H1 (cell line): ENCODE measurements around the gene RIPOR2. TPM values are rescaled to one million over a fixed set of nuclear protein-coding genes. Genes with fewer than 3 reads are reported as not detected.

Experiments
- CTCF ChIA-PET: fragments of 300-600 bp; sonication (Branson Sonifier 250); formaldehyde crosslinking; loops from one replicate; lab custom pipeline; 2021; ENCODE audit not compliant: partially characterized antibody; lab: Charles Lee
- POLR2A ChIA-PET: fragments of 300-600 bp; sonication (Branson Sonifier 250); formaldehyde crosslinking; loops from one replicate; lab custom pipeline; 2021; ENCODE audit warnings: inconsistent platforms; ENCODE audit not compliant: partially characterized antibody; lab: Charles Lee
- DNase-seq, 2 experiments: peaks; one replicate each; pipeline versions ENCODE4 v3.0.0 to v3.0.0-alpha.2; 2010 to 2022; ENCODE audit warnings: low spot score in 2 of 2, low read depth in 1 of 2, mixed read lengths in 1 of 2
- FAIRE-seq: peaks from 2 replicates; lab custom pipeline; 2011; peaks lifted over from hg19 to GRCh38; lab: Jason Lieb, UNC
- H2AFZ ChIP-seq: 2 replicates; pipeline ENCODE4 v1.8.1; 2012; ENCODE audit warnings: low read length, inconsistent platforms
- H2AK5ac ChIP-seq: 2 replicates; pipeline ENCODE4 v1.6.1; 2013; ENCODE audit warnings: low read depth, low read length
- H2BK120ac ChIP-seq: replicated peaks from 2 replicates; pipeline ENCODE3; 2013; ENCODE audit warnings: low read depth, low read length, inconsistent platforms
- H2BK12ac ChIP-seq: 2 replicates; pipeline ENCODE4 v1.6.1; 2013; ENCODE audit warnings: low read depth, low read length
- H2BK15ac ChIP-seq: 2 replicates; pipeline ENCODE4 v1.6.1; 2013; ENCODE audit warnings: low read length
- H2BK20ac ChIP-seq: 2 replicates; pipeline ENCODE4 v1.6.1; 2013; ENCODE audit warnings: low read length
- H2BK5ac ChIP-seq: 2 replicates; pipeline ENCODE4 v1.6.1; 2013; ENCODE audit warnings: low read depth, low read length
- H3K14ac ChIP-seq: 2 replicates; pipeline ENCODE4 v1.6.1; 2013; ENCODE audit warnings: inconsistent platforms; ENCODE audit not compliant: insufficient read length
- H3K18ac ChIP-seq: 2 replicates; pipeline ENCODE4 v1.6.1; 2013; ENCODE audit warnings: low read length; ENCODE audit errors: extremely low read depth
- H3K23ac ChIP-seq: 2 replicates; pipeline ENCODE4 v1.6.1; 2013; ENCODE audit warnings: inconsistent platforms; ENCODE audit not compliant: insufficient read length
- H3K23me2 ChIP-seq: 2 replicates; pipeline ENCODE4 v1.6.1; 2013; ENCODE audit warnings: low read depth, low read length
- H3K27ac ChIP-seq: 2 replicates; pipeline ENCODE4 v1.6.1; 2011; ENCODE audit warnings: low read depth, low read length, inconsistent platforms
- H3K27me3 ChIP-seq, 4 experiments: replicated peaks in 1 of 4; 1 replicate in 1 of 4; 2 replicates in 3 of 4; pipeline versions ENCODE4 v1.6.1 to v1.8.1; 2011 to 2013; ENCODE audit warnings: low read length in 3 of 4, mild to moderate bottlenecking in 3 of 4, inconsistent platforms in 2 of 4, mixed read lengths in 2 of 4, moderate library complexity in 1 of 4; ENCODE audit not compliant: control insufficient read depth in 3 of 4, insufficient read depth in 3 of 4; ENCODE audit errors: extremely low read depth in 1 of 4
- H3K36me3 ChIP-seq, 4 experiments: 2 replicates each; pipeline versions ENCODE4 v1.6.1 to v1.8.1; 2011 to 2013; ENCODE audit warnings: mild to moderate bottlenecking in 4 of 4, low read length in 3 of 4, moderate library complexity in 2 of 4, control low read depth in 1 of 4, inconsistent platforms in 1 of 4; ENCODE audit not compliant: insufficient read depth in 4 of 4, control insufficient read depth in 2 of 4
- H3K4ac ChIP-seq: replicated peaks from 2 replicates; pipeline ENCODE3; 2013; ENCODE audit warnings: low read length, low read depth, mixed read lengths, inconsistent platforms; ENCODE audit not compliant: insufficient read length
- H3K4me1 ChIP-seq, 4 experiments: replicated peaks in 1 of 4; 1 replicate in 1 of 4; 2 replicates in 3 of 4; pipeline versions ENCODE4 v1.6.1 to v1.8.1; 2011 to 2013; ENCODE audit warnings: low read length in 3 of 4, inconsistent platforms in 2 of 4, mixed read lengths in 1 of 4; ENCODE audit not compliant: insufficient read depth in 4 of 4, control insufficient read depth in 3 of 4
- H3K4me2 ChIP-seq, 2 experiments: 2 replicates each; pipeline versions ENCODE4 v1.6.1 to v1.8.1; 2011 to 2013; ENCODE audit warnings: low read depth in 2 of 2, low read length in 2 of 2, control low read depth in 1 of 2, inconsistent platforms in 1 of 2, mild to moderate bottlenecking in 1 of 2; ENCODE audit not compliant: insufficient read depth in 1 of 2
- H3K4me3 ChIP-seq, 4 experiments: fragments of 200-600, 300-600 bp in 1 of 4; sonication (generic), shearing (Covaris generic), sonication (Bioruptor Twin) in 1 of 4; 2 replicates each; pipeline versions ENCODE4 v1.5.1 to v1.8.1; 2011 to 2016; ENCODE audit warnings: low read length in 4 of 4, low read depth in 3 of 4, control low read depth in 2 of 4, inconsistent platforms in 2 of 4, mild to moderate bottlenecking in 2 of 4, mixed read lengths in 1 of 4, moderate library complexity in 1 of 4; ENCODE audit not compliant: insufficient read depth in 2 of 4; ENCODE audit errors: extremely low read depth in 1 of 4
- H3K56ac ChIP-seq: replicated peaks from 2 replicates; pipeline ENCODE3; 2013; ENCODE audit warnings: low read depth, mild to moderate bottlenecking, mixed read lengths, low read length, inconsistent platforms; ENCODE audit not compliant: insufficient read length
- H3K79me1 ChIP-seq: 2 replicates; pipeline ENCODE4 v1.6.1; 2013; ENCODE audit warnings: low read depth, low read length, control low read depth
- H3K79me2 ChIP-seq, 2 experiments: 2 replicates each; pipeline versions ENCODE4 v1.6.1 to v1.8.1; 2012 to 2013; ENCODE audit warnings: low read length in 2 of 2, mild to moderate bottlenecking in 2 of 2, inconsistent platforms in 1 of 2; ENCODE audit not compliant: insufficient read depth in 2 of 2, control insufficient read depth in 1 of 2
- H3K9ac ChIP-seq, 4 experiments: replicated peaks in 1 of 4; 1 replicate in 1 of 4; 2 replicates in 3 of 4; pipeline versions ENCODE4 v1.6.1 to v1.8.1; 2011 to 2013; ENCODE audit warnings: low read depth in 3 of 4, low read length in 3 of 4, control low read depth in 2 of 4, mild to moderate bottlenecking in 2 of 4, moderate library complexity in 2 of 4, inconsistent platforms in 1 of 4; ENCODE audit errors: extremely low read depth in 1 of 4
- H3K9me3 ChIP-seq, 2 experiments: 2 replicates each; pipeline versions ENCODE4 v1.6.1 to v1.8.1; 2012 to 2013; ENCODE audit warnings: mild to moderate bottlenecking in 2 of 2, moderate library complexity in 2 of 2, control low read depth in 1 of 2, inconsistent platforms in 1 of 2, low read depth in 1 of 2, low read length in 1 of 2, mixed read lengths in 1 of 2; ENCODE audit not compliant: insufficient read depth in 2 of 2
- H4K20me1 ChIP-seq, 2 experiments: replicated peaks in 1 of 2; 2 replicates each; pipeline versions ENCODE3 to v1.8.1; 2011 to 2013; ENCODE audit warnings: inconsistent platforms in 2 of 2, low read length in 2 of 2, mild to moderate bottlenecking in 1 of 2; ENCODE audit not compliant: insufficient read depth in 2 of 2, control insufficient read depth in 1 of 2
- H4K5ac ChIP-seq: 2 replicates; pipeline ENCODE4 v1.6.1; 2013; ENCODE audit warnings: low read length, low read depth, mixed read lengths, inconsistent platforms; ENCODE audit not compliant: insufficient read length
- H4K8ac ChIP-seq: 2 replicates; pipeline ENCODE4 v1.8.0; 2013; ENCODE audit warnings: mild to moderate bottlenecking, moderate library complexity, low read length, inconsistent platforms; ENCODE audit not compliant: insufficient read depth; ENCODE audit errors: extremely low read depth
- H4K91ac ChIP-seq: replicated peaks from 2 replicates; pipeline ENCODE3; 2013; ENCODE audit warnings: low read length, mixed read lengths, inconsistent platforms; ENCODE audit not compliant: insufficient read length
- HDAC6 ChIP-seq: IDR thresholded peaks from one replicate; pipeline ENCODE4 v1.7.1; 2012; ENCODE audit warnings: low read depth, mild to moderate bottlenecking, inconsistent platforms, low read length, moderate library complexity
- WGBS, 2 experiments: shearing (Covaris generic) in 1 of 2; methylation state at CpG; one replicate each; pipeline versions ENCODE4 v1.1.6 to v1.1.7; 2013 to 2015; ENCODE audit warnings: low lambda C conversion rate in 2 of 2, mixed read lengths in 2 of 2, inconsistent platforms in 1 of 2, low coverage in 1 of 2, missing lambda C conversion rate in 1 of 2; ENCODE audit not compliant: insufficient replicate concordance in 2 of 2, insufficient coverage in 1 of 2, insufficient read length in 1 of 2; ENCODE audit errors: extremely low coverage in 1 of 2, missing lambda C conversion rate in 1 of 2; 5-methylcytosine and 5-hydroxymethylcytosine counted together
- polyA plus RNA-seq, 7 experiments: library from polyadenylated mRNA; depleted of rRNA in 3 of 7; stranded (reverse) in 5 of 7; unstranded in 2 of 7; fragments of >200 nt in 5 of 7; fragments of 200-250 nt in 2 of 7; gene quantifications; 1 replicate in 5 of 7; 2 replicates in 1 of 7; 4 replicates in 1 of 7; pipeline versions ENCODE4 v1.2.1 to v1.2.3, GENCODE V29; 2011 to 2013; ENCODE audit warnings: missing spikeins in 2 of 7, mixed read lengths in 2 of 7
- total RNA-seq: library from RNA; stranded (reverse); fragmentation: NEBNext Ultra II Directional; extraction: Animal tissue kit (Norgen Biotek cat#: 25700); gene quantifications from 2 replicates; pipeline ENCODE4 v1.2.1, GENCODE V29; 2021

Gene RIPOR2
- total and polyA plus RNA-seq, 2 of the 8 experiments (the other 6 are each of a cell fraction or from before 2014, with no cell fraction given), result 16.7 to 45.6 TPM

- no peak overlapping the region for H3K56ac ChIP-seq
- no peaks in the 10 kb centered on the region for H3K23me2 ChIP-seq
- no peak overlapping the region for H3K4ac ChIP-seq
- H4K5ac ChIP-seq, result no peak overlapping the region
- peak overlapping the region; percentile 37 to 47; a peak in 3 of 4 replicates for H3K4me2 ChIP-seq
- H4K91ac ChIP-seq, result no peak overlapping the region
- no peaks in the 10 kb centered on the region for H3K36me3 ChIP-seq
- no peaks in the 10 kb centered on the region for H3K27me3 ChIP-seq
- H3K79me2 ChIP-seq, result peaks cover 0 to 55% of the 10 kb centered on the region in 2 experiments; a peak in 2 of 4 replicates
- no peaks in the 10 kb centered on the region for H4K20me1 ChIP-seq
- H2BK120ac ChIP-seq, result no peak overlapping the region
- no peak overlapping the region for H2BK15ac ChIP-seq
- CTCF ChIA-PET, result interaction anchor here (0.5 to 12.2 kb wide), 11 partner anchors 8 to 425 kb away, joined by 3 to 138 read pairs (median 3); partner anchors contain the start of gene RIPOR2
- no peak overlapping the region for H3K23ac ChIP-seq
- no peak overlapping the region for H2BK5ac ChIP-seq
- H3K9ac ChIP-seq, result no peak overlapping the region; a peak in 1 of 7 replicates
- no peak overlapping the region; a peak in 1 of 8 replicates for H3K4me3 ChIP-seq
- FAIRE-seq (no peak), DNase-seq (no peak)
- no peak overlapping the region for H3K27ac ChIP-seq
- H4K8ac ChIP-seq, result no peak overlapping the region
- peaks cover 9 to 24% (median 16%) of the 10 kb centered on the region in 4 experiments for H3K4me1 ChIP-seq
- H3K18ac ChIP-seq, result no peak overlapping the region
- H3K9me3 ChIP-seq, result no peaks in the 10 kb centered on the region
- no peak overlapping the region for H2AK5ac ChIP-seq
- no peak overlapping the region for H2BK20ac ChIP-seq
- POLR2A ChIA-PET, result interaction anchor here (1.1 to 2.8 kb wide), 4 partner anchors 8 to 42 kb away, joined by 3 to 17 read pairs (median 6); no protein-coding TSS in a partner anchor
- 71% methylated on average over 1 of the region's 1 CpG; no CpG with 5 or more reads in 1 of the 2 experiments for WGBS, 2 experiments
- H2AFZ ChIP-seq, result no peak overlapping the region
- no peak overlapping the region for H3K14ac ChIP-seq
- no peaks in the 10 kb centered on the region for H3K79me1 ChIP-seq
- peak overlapping the region; percentile 35; the same call in 1 of the 2 replicates for H2BK12ac ChIP-seq
- TF ChIP-seq HDAC6, result no peak
These were observed 17.1 kb downstream of the RIPOR2 start for GRCh38 chr6:24918641-24919055.
